Effector CD4-positive, alpha-beta T cell (primary cell): ENCODE measurements around the gene KRT15.

Experiments used
- DNase-seq: peaks from one replicate; pipeline ENCODE4 v3.0.0-alpha.2; 2020

The KRT15 gene

DNA sequence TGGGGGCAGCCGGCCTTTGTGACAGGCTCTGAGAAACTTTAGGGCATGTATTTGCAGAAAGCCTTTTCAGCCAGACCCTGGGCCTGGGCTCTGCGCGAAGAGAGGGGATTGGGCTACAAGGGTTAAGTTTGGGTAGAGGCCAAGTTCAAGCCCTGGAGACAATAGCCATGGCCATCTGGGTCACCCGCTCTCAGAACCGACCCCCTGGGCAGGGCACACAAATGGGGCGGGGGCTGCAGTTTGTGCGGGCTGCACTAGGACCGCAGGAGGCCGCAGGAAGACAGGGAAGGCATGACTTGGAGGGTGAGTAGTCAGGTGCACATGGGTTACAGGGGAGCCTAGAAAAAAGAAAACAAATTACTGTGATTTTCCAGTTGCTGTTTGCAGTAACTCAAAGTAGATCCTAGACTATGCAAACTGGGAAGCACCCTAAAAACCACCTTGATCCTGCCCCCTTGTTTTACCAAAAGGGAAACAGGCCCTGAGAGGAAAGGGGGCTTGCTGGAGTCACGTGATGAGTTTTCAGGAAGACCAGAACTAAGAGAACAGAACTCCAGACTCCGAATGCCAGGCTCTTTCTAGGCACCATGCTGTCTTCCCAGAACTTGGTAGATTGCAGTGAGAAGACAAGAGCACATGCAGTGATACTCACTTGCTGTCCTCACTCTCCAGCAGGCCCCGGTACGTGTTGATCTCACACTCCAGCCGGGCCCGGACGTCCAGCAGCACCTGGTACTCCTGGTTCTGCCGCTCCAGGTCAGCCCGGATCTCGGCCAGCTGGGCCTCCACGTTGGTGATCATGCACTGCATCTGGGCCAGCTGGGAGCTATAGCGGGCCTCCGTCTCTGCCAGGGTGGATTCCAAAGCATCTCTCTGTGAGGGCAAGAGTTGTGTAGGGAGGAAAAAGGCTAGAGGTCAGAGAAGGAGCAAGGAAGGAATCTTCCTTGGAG is 41.5 kb downstream of the KRT15 start:
- DNase-seq, result no peak

DNA sequence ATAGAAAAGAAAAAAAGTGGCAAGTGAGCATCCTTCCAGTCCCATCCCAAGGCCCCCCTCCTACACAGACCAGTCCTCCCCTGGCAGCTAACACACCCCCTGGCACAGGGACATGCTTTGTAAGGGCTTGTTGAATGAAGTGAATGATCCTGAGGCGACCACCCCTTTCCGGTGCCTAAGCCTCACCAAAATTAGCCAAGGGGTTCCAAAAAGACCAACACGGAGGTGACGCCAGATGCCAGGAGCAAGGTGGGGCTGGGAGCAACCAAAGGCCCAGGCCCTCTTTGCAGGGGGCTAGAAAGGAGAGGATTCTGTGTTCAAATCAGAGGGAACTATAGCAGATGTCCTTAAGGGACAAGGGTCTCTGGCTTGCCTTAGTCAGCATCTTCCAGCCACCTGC is 43.3 kb downstream of the KRT15 start:
- no peak for DNase-seq

GRCh38 chr17:41474863-41475262 is 43.8 kb downstream of the KRT15 start:
- DNase-seq, result no peak

DNA sequence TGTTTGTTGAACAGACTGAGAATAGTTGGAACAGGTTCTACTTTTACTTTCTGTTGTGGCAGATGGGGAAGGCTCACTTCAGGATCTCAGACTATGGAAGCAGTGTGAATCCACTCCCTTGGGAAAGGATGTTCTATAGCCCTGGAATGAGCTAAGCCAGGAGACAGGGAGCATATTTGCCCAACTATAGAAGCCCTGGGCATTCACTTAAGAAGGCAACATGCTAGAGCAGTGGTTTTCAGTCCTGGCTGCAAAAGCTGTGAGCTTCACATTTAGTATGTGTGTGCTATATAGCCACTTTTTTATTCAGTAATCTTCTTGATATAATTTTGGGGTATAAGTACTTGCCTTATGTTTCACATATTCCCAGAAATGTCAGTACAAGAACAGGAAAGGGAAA is 50.3 kb downstream of the KRT15 start:
- no peak for DNase-seq

- no peak for DNase-seq
These were observed 51.1 kb downstream of the KRT15 start for GRCh38 chr17:41467561-41467960.

GRCh38 chr17:41466988-41467387 is 51.7 kb downstream of the KRT15 start, which contains the start of gene KRT32:
Gene KRT32, minus strand, starts transcription at chr17:41467386. Its CDS starts 61 bp downstream, at chr17:41467325.
- no peak for DNase-seq

DNA sequence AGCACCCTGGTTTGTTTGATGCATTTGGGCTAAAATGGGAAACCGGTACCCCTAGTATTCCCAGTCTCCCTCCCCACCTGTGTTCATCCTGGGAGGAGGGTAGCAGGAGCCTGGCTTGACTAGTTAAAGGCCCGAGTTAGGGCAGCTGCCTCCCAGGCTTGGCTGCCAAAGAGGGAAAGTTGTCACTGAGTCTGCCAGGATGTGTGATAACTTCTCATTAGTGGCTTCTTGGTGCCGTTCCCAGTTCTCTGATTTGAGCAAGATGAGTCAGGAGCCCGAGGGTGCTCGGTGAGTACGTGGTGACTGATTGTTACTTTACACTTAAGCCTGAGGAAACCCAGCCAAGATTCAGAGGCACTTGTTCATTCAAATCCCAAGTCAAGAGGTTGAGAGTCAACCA is 54.0 kb downstream of the KRT15 start:
- no peak for DNase-seq

DNA sequence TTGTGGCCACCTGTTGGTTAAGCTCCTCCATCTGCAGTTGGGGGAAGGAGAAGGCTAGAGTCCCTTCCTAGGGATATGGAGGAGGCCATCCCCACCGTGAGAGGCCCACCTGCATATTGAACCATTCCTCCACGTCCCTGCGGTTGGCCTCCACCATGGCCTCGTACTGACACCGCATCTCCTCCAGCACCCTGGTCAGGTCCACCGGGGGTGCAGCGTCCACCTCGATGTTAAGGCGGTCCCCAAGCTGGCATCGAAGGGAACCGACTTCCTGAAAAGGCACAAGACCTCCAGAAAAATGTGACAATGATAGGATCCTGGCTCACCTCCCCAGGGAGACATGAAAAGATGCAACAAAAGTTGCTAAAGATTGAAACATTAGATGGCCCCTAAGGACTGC is 54.5 kb downstream of the KRT15 start:
- DNase-seq, result no peak

GRCh38 chr17:41463746-41464145 is 54.9 kb downstream of the KRT15 start:
- DNase-seq, result no peak
